Effector memory CD4-positive, alpha-beta T cell (primary cell): ENCODE results near the gene CCDC184.
A peak's percentile ranks its signal among the peaks of the same experiment; 100 is the strongest.

Experiments
- DNase-seq, 3 donors: peaks; one replicate each; pipeline ENCODE4 v3.0.0-alpha.2; 2020
- H3K27ac ChIP-seq: 2 replicates; pipeline ENCODE4 v1.7.0; 2013; ENCODE audit warnings: mild to moderate bottlenecking, low read length, moderate library complexity; ENCODE audit not compliant: insufficient read depth, poor library complexity, severe bottlenecking
- H3K27me3 ChIP-seq: replicated peaks from 2 replicates; pipeline ENCODE4 v1.7.0; 2013; ENCODE audit warnings: mild to moderate bottlenecking, low read length; ENCODE audit not compliant: insufficient read depth, control insufficient read depth, poor library complexity, severe bottlenecking
- H3K36me3 ChIP-seq: 2 replicates; pipeline ENCODE4 v1.7.0; 2013; ENCODE audit warnings: mild to moderate bottlenecking, low read length, moderate library complexity; ENCODE audit not compliant: control insufficient read depth, insufficient read depth
- H3K4me1 ChIP-seq: 2 replicates; pipeline ENCODE4 v1.7.0; 2013; ENCODE audit warnings: low read length, mild to moderate bottlenecking; ENCODE audit not compliant: control insufficient read depth, insufficient read depth, poor library complexity, severe bottlenecking
- H3K4me3 ChIP-seq: 2 replicates; pipeline ENCODE4 v1.7.0; 2013; ENCODE audit warnings: low read length, low read depth, mild to moderate bottlenecking; ENCODE audit not compliant: insufficient read depth, poor library complexity, severe bottlenecking
- H3K9me3 ChIP-seq: 2 replicates; pipeline ENCODE4 v1.7.0; 2013; ENCODE audit warnings: mild to moderate bottlenecking, low read length, moderate library complexity; ENCODE audit not compliant: control insufficient read depth

CCDC184 gene

DNA sequence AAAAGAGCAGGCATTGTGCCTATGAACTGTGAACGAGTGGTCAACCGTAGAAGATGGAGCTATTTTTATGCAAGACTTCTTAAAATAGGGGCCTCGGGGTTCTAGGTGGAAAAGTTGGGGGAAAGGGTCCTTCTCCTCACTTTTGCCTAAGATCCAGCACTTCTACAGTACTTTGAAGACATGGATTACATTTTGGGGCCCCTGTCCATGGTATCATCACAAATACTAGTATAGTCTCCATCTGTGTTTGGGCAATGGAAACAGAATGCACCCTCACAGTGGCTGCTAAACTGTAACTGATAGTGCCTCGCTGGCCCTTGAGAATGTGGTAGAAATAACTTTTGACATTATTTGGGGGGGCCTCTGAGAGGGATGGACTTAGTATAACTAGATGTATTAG, 5.5 kb upstream of the CCDC184 start:
- Histone ChIP-seq H3K36me3 (no peaks in the 10 kb centered on the region), H3K27ac (no peak overlapping the region), H3K27me3 (no peaks in the 10 kb centered on the region), H3K9me3 (no peaks in the 10 kb centered on the region), H3K4me1 (peaks cover 6% of the 10 kb centered on the region), H3K4me3 (no peak overlapping the region)
- no peak for DNase-seq

DNA sequence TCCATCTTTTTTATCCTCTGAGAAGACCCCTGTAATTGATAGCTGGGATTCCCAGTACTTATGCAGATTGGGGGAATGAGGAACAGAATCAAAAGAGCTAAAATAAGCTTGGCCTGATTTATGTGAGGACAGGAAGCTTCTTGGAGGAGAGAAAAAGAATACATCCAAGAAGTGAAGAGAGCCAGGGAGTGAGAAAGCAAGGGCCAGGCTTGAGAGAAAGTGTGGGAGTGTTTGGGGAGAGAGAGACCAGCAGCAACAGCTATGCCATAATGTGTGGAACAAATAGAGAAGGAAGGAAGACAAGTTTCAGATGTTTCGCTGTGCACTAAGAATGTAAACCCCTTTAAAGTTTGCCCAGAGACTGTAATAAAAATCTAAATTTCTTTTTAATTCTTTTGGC, 4.0 kb upstream of the CCDC184 start:
- no peaks in the 10 kb centered on the region for H3K36me3 ChIP-seq
- DNase-seq = no peak

DNA sequence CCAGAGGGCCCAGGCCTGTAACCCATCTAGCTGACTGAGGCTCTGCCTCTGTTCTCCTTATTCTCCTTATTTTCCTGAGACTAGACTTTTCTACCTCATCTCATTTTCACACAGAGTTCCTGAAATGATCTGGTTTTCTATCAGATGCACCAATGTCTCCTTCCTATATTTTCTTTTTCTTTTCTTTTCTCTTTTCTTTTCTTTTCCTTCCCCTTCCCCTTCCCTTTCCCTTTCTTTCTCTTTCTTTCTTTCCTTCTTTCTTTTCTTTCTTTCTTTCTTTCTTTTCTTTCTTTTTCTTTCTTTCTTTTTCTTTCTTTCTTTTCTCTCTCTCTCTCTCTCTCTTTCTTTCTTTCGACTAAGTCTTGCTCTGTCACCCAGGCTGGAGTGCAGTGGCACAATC, 3.0 kb upstream of the CCDC184 start:
- Histone ChIP-seq H3K27ac (no peak overlapping the region), H3K4me3 (no peak overlapping the region), H3K27me3 (peaks cover 11% of the 10 kb centered on the region), H3K4me1 (peaks cover 15% of the 10 kb centered on the region), H3K36me3 (no peaks in the 10 kb centered on the region), H3K9me3 (no peaks in the 10 kb centered on the region)
- no peak for DNase-seq

More for the DNA sequence above, 4.0 kb upstream of the CCDC184 start:
- Histone ChIP-seq H3K4me1 (peaks cover 14% of the 10 kb centered on the region), H3K27me3 (peaks cover 5% of the 10 kb centered on the region), H3K4me3 (no peak overlapping the region), H3K27ac (no peak overlapping the region), H3K9me3 (no peaks in the 10 kb centered on the region)

DNA sequence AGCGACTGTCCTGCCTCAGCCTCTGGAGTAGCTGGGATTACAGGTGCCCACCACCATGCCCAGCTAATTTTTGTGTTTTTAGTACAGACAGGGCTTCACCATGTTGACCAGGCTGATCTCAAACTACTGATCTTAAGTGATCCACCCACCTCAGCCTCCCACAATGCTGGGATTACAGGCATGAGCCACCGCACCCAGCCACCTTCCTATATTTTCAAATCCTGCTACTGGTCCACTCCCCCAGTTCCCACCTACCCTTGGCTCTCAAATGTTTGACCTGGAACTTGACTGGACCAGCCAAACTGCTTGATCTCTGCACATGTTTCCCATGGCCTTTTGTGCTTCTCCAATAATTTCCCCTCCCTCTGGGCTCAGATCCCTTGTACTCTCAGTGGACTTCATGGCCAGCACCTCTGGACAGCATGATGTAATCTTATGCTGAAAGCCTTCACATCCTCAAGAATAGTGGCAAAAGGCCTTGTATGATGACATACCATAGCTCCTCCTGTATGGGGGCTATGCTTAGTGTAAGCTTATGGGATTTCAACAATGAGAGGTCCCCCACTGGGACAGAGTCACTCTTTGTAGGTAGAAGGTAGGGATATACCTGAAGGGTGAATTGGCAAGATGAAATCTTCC, 2.5 kb upstream of the CCDC184 start:
- DNase-seq = no peak
- Histone ChIP-seq H3K9me3 (no peaks in the 10 kb centered on the region), H3K27ac (no peak overlapping the region), H3K27me3 (peaks cover 11% of the 10 kb centered on the region), H3K36me3 (no peaks in the 10 kb centered on the region), H3K4me1 (peaks cover 15% of the 10 kb centered on the region), H3K4me3 (no peak overlapping the region)

- Histone ChIP-seq H3K4me3 (peak overlapping the region; percentile 77), H3K9me3 (no peaks in the 10 kb centered on the region), H3K36me3 (no peaks in the 10 kb centered on the region), H3K27me3 (peaks cover 11% of the 10 kb centered on the region), H3K27ac (peak overlapping the region; percentile 77), H3K4me1 (peaks cover 15% of the 10 kb centered on the region)
- no peak for DNase-seq
Measured at GRCh38 chr12:48182631-48183030, 813 bp upstream of the CCDC184 start.

- H3K27me3 ChIP-seq = peaks cover 11% of the 10 kb centered on the region
- H3K4me1 ChIP-seq = peaks cover 15% of the 10 kb centered on the region
- H3K9me3 ChIP-seq = no peaks in the 10 kb centered on the region
- no peaks in the 10 kb centered on the region for H3K36me3 ChIP-seq
- DNase-seq = no peak
- H3K27ac ChIP-seq = peak overlapping the region; percentile 77
- peak overlapping the region; percentile 77 for H3K4me3 ChIP-seq
Measured at GRCh38 chr12:48183876-48184548, 568 bp downstream of the CCDC184 start.

DNA sequence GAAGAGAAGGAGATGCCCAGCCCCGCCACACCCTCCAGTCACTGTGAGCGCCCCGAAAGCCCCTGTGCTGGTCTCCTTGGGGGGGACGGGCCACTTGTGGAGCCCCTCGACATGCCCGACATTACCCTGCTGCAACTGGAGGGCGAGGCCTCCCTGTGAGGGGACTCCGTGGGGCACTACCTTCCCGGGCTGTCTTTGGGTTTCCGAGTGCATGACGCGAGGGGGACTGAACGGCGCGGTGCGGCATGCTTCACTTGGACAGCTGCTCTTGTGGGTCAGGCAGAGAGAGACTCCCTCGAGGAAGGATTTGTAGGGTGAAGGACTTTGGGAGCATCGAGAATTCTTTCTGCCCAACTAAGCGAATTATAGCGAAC, 1.1 kb downstream of the CCDC184 start:
- Histone ChIP-seq H3K27ac (no peak overlapping the region), H3K27me3 (peaks cover 11% of the 10 kb centered on the region)
- DNase-seq = no peak

DNA sequence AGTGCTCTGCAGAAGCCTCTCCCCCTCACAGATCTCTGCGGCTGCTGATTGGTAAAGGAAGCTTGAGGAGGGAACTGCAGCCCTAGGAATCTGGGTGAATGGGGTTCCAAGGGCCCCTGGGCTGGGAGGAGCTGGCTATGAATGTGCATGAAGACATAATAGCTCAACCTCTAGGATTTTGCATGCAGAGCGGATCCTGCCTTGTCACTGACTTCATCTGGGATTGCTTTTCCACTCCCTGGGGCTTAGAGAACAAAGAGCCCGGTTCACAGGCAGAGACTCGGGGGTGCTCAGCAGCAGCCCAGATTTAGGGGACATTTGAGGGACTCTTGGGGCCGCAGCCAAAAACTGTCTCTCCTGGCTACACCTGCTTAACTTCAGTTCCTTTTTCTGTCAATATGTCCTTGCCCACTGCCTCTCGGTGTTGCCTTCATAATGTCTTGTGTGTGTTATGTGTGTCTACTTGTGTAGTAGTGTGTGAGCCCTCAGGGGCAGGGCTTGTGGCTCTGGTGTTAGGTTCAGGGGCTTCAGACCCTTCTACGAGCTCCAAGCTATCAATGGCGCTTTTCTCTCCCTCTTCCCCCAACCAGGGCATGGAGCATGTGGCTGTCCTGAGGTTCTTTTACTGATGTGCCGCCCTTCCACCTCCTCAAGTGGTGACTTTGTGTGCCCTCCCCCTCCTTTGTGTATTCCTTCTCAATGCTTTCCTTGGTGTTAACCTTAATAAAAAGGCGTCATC, 1.9 kb downstream of the CCDC184 start:
- H3K27me3 ChIP-seq = peaks cover 11% of the 10 kb centered on the region
- no peaks in the 10 kb centered on the region for H3K36me3 ChIP-seq
- no peak overlapping the region for H3K27ac ChIP-seq
- no peak for DNase-seq
- H3K9me3 ChIP-seq = no peaks in the 10 kb centered on the region
- no peak overlapping the region for H3K4me3 ChIP-seq
- peaks cover 15% of the 10 kb centered on the region for H3K4me1 ChIP-seq

More for the DNA sequence above, 1.1 kb downstream of the CCDC184 start:
- H3K9me3 ChIP-seq = no peaks in the 10 kb centered on the region
- peaks cover 15% of the 10 kb centered on the region for H3K4me1 ChIP-seq
- H3K4me3 ChIP-seq = peak overlapping the region; percentile 77
- H3K36me3 ChIP-seq = no peaks in the 10 kb centered on the region

- H3K27me3 ChIP-seq = peaks cover 11% of the 10 kb centered on the region
- H3K9me3 ChIP-seq = no peaks in the 10 kb centered on the region
- no peak overlapping the region for H3K4me3 ChIP-seq
- DNase-seq = no peak
- H3K4me1 ChIP-seq = peaks cover 9% of the 10 kb centered on the region
- no peak overlapping the region for H3K27ac ChIP-seq
- H3K36me3 ChIP-seq = no peaks in the 10 kb centered on the region
Measured at GRCh38 chr12:48187916-48188695, 4.7 kb downstream of the CCDC184 start.
